A549 (cell line): ENCODE measurements around the gene LCOR. TPM values are rescaled to one million over a fixed set of nuclear protein-coding genes. Genes with fewer than 3 reads are reported as not detected.

Experiments used
- ATAC-seq, 2 experiments: fragments of 200-7000 bp in 1 of 2; fragments of >200 bp in 1 of 2; cut with Nextera tagmentation in 1 of 2; cut with Tn5 transposase in 1 of 2; 3 replicates each; pipeline versions ENCODE4 v1.8.0 to v1.9.1; 2018 to 2020; ENCODE audit warnings: mild to moderate bottlenecking in 1 of 2, moderate library complexity in 1 of 2
- CTCF ChIA-PET: fragments of 300-600 bp; sonication (Branson Sonifier 250); formaldehyde crosslinking; extraction: SDS; loops from one replicate; lab custom pipeline; 2021; ENCODE audit warnings: antibody characterized with exemption, inconsistent platforms; lab: Yijun Ruan, JAX
- POLR2A ChIA-PET: fragments of 350-600 bp; formaldehyde crosslinking; extraction: SDS; loops from one replicate; lab custom pipeline; 2021; ENCODE audit warnings: antibody characterized with exemption, inconsistent platforms; lab: Yijun Ruan, JAX
- DNase-seq, 2 experiments: peaks; one replicate each; pipeline versions ENCODE4 v3.0.0 to v3.0.0-alpha.2; 2011 to 2016; ENCODE audit warnings: low read depth in 1 of 2, low spot score in 1 of 2
- FAIRE-seq: peaks from 2 replicates; lab custom pipeline; 2011; peaks lifted over from hg19 to GRCh38; lab: Jason Lieb, UNC
- H3K27ac ChIP-seq, 2 experiments: fragments of >200 bp; sonication (Bioruptor Twin); formaldehyde crosslinking; 3 replicates each; pipeline ENCODE4 v1.5.1; 2016 to 2017
- H3K4me1 ChIP-seq: fragments of >200 bp; sonication (Bioruptor Twin); formaldehyde crosslinking; 3 replicates; pipeline ENCODE4 v1.6.1; 2016
- H3K4me2 ChIP-seq: fragments of >200 bp; sonication (Bioruptor Twin); formaldehyde crosslinking; 3 replicates; pipeline ENCODE4 v1.6.1; 2016
- H3K4me3 ChIP-seq: fragments of >200 bp; sonication (Bioruptor Twin); formaldehyde crosslinking; 3 replicates; pipeline ENCODE4 v1.5.1; 2016
- H3K9me3 ChIP-seq: fragments of >200 bp; sonication (Bioruptor Twin); formaldehyde crosslinking; 3 replicates; pipeline ENCODE4 v1.6.1; 2016
- BHLHE40 ChIP-seq: IDR thresholded peaks from 2 replicates; pipeline ENCODE4 v1.6.1; 2012; ENCODE audit warnings: low read depth, low read length, inconsistent platforms
- CBX2 ChIP-seq: fragments of 200-600 bp; sonication (generic); IDR thresholded peaks from 2 replicates; pipeline ENCODE4 v1.6.1; 2016; ENCODE audit warnings: low read depth, mild to moderate bottlenecking, borderline replicate concordance
- CBX8 ChIP-seq: fragments of 200-600 bp; sonication (generic); IDR thresholded peaks from 2 replicates; pipeline ENCODE4 v1.6.1; 2016
- E2F6 ChIP-seq: IDR thresholded peaks from 2 replicates; pipeline ENCODE4 v1.6.1; 2012; ENCODE audit warnings: low read depth, borderline replicate concordance
- ELK1 ChIP-seq: fragments of 150-350 bp; IDR thresholded peaks from 2 replicates; pipeline ENCODE4 v1.6.1; 2014; ENCODE audit warnings: low read depth, mild to moderate bottlenecking, low read length
- EP300 ChIP-seq, 2 experiments: fragments of >200 bp; sonication (Bioruptor Twin); formaldehyde crosslinking; IDR thresholded peaks; 2 replicates in 1 of 2; 3 replicates in 1 of 2; pipeline ENCODE4 v1.6.1; 2016 to 2017
- ESRRA ChIP-seq: fragments of 150-350 bp; IDR thresholded peaks from 2 replicates; pipeline ENCODE4 v1.6.1; 2014; ENCODE audit warnings: mild to moderate bottlenecking, low read length, borderline replicate concordance
- FOSL2 ChIP-seq, 2 experiments: fragments of 450-650 bp in 1 of 2; fragments of >200 bp in 1 of 2; sonication (Bioruptor Twin) in 1 of 2; formaldehyde crosslinking; IDR thresholded peaks; 2 replicates each; pipeline versions ENCODE4 v1.5.0 to v1.6.1; 2016 to 2020; ENCODE audit warnings: mild to moderate bottlenecking in 1 of 2, moderate library complexity in 1 of 2
- FOXS1 ChIP-seq: fragments of 250-450 bp; sonication (Bioruptor Pico); IDR thresholded peaks from 2 replicates; pipeline ENCODE4 v1.5.0; 2020; ENCODE audit warnings: mild to moderate bottlenecking, moderate library complexity
- GATA3 ChIP-seq: IDR thresholded peaks from 2 replicates; pipeline ENCODE4 v1.6.1; 2012; ENCODE audit warnings: borderline replicate concordance
- HDAC2 ChIP-seq: fragments of 200-600 bp; sonication (generic); IDR thresholded peaks from 2 replicates; pipeline ENCODE4 v1.6.1; 2016
- HES2 ChIP-seq: fragments of >200 bp; sonication (Bioruptor Twin); formaldehyde crosslinking; IDR thresholded peaks from 2 replicates; pipeline ENCODE4 v1.6.1; 2016
- HEYL ChIP-seq: fragments of 250-450 bp; sonication (Bioruptor Pico); IDR thresholded peaks from 2 replicates; pipeline ENCODE4 v1.8.0; 2021; ENCODE audit warnings: mild to moderate bottlenecking, moderate library complexity
- HOXB5 ChIP-seq: fragments of 250-450 bp; sonication (Bioruptor Pico); IDR thresholded peaks from 2 replicates; pipeline ENCODE4 v1.5.0; 2020; ENCODE audit warnings: mild to moderate bottlenecking, moderate library complexity
- JUN ChIP-seq, 2 experiments: fragments of >200 bp; sonication (Bioruptor Twin); formaldehyde crosslinking; IDR thresholded peaks; 2 replicates in 1 of 2; 3 replicates in 1 of 2; pipeline ENCODE4 v1.6.1; 2016 to 2017
- JUNB ChIP-seq: fragments of >200 bp; sonication (Bioruptor Twin); formaldehyde crosslinking; IDR thresholded peaks from 2 replicates; pipeline ENCODE4 v1.6.1; 2016
- KDM5A ChIP-seq: fragments of 200-600 bp; sonication (generic); IDR thresholded peaks from 2 replicates; pipeline ENCODE4 v1.6.1; 2016; ENCODE audit warnings: antibody characterized with exemption, mild to moderate bottlenecking
- MAZ ChIP-seq: fragments of 150-350 bp; IDR thresholded peaks from 2 replicates; pipeline ENCODE4 v1.6.1; 2014; ENCODE audit warnings: antibody characterized with exemption, low read depth, low read length, borderline replicate concordance
- MYC ChIP-seq: IDR thresholded peaks from 2 replicates; pipeline ENCODE4 v1.6.1; 2012; ENCODE audit warnings: mild to moderate bottlenecking, inconsistent platforms, low read length, improper control_type of control experiment, borderline replicate concordance
- NFE2L2 ChIP-seq: fragments of 150-350 bp; conservative IDR thresholded peaks from 2 replicates; pipeline ENCODE4 v1.6.1; 2014; ENCODE audit warnings: low read length
- NPAS2 ChIP-seq: fragments of 250-450 bp; sonication (Bioruptor Pico); IDR thresholded peaks from 2 replicates; pipeline ENCODE4 v1.8.0; 2022; ENCODE audit warnings: mild to moderate bottlenecking, moderate library complexity, borderline replicate concordance
- POLR2AphosphoS2 ChIP-seq: conservative IDR thresholded peaks from 2 replicates; pipeline ENCODE4 v1.6.1; 2012; ENCODE audit warnings: low read length, improper control_type of control experiment, inconsistent platforms
- RARB ChIP-seq: fragments of 250-450 bp; sonication (Bioruptor Pico); IDR thresholded peaks from 2 replicates; pipeline ENCODE4 v1.8.0; 2021; ENCODE audit warnings: mild to moderate bottlenecking, moderate library complexity
- REST ChIP-seq: fragments of 200-600 bp; sonication (generic); IDR thresholded peaks from 2 replicates; pipeline ENCODE4 v1.6.1; 2016; ENCODE audit warnings: antibody characterized with exemption, mild to moderate bottlenecking, moderate library complexity
- RFX5 ChIP-seq: fragments of 450-650 bp; IDR thresholded peaks from 2 replicates; pipeline ENCODE4 v1.7.1; 2014; ENCODE audit warnings: antibody characterized with exemption, mild to moderate bottlenecking, moderate library complexity
- TFCP2L1 ChIP-seq: fragments of 250-450 bp; sonication (Bioruptor Pico); IDR thresholded peaks from 2 replicates; pipeline ENCODE4 v1.5.0; 2021; ENCODE audit warnings: mild to moderate bottlenecking
- USF2 ChIP-seq: fragments of 450-650 bp; IDR thresholded peaks from 2 replicates; pipeline ENCODE4 v1.6.1; 2014; ENCODE audit warnings: antibody characterized with exemption
- ZFP36 ChIP-seq: fragments of 450-650 bp; IDR thresholded peaks from 2 replicates; pipeline ENCODE4 v1.6.1; 2014; ENCODE audit warnings: borderline replicate concordance; ENCODE audit not compliant: partially characterized antibody
- WGBS: methylation state at CpG from one replicate; pipeline ENCODE4 v1.1.6; 2017; ENCODE audit errors: missing lambda C conversion rate; 5-methylcytosine and 5-hydroxymethylcytosine counted together
- polyA plus RNA-seq, 4 experiments: library from polyadenylated mRNA; depleted of rRNA in 3 of 4; stranded (reverse); fragments of >200 nt; fragmentation: RNase III in 1 of 4; extraction: RNeasy Plus Mini Kit Qiagen cat#74134 plus additional on column Dnase treatment in 1 of 4; gene quantifications; 2 replicates in 3 of 4; 3 replicates in 1 of 4; pipeline ENCODE4 v1.2.3, GENCODE V29; 2011 to 2017

Gene LCOR
- polyA plus RNA-seq, 2 of the 4 experiments (the other 2 are of a cell fraction), result 4.8 to 17.6 TPM

GRCh38 chr10:96921655-96922054, 89.6 kb downstream of the LCOR start:
- Histone ChIP-seq H3K4me2 (no peak overlapping the region), H3K4me3 (no peak overlapping the region), H3K9me3 (no peaks in the 10 kb centered on the region), H3K4me1 (no peaks in the 10 kb centered on the region), H3K27ac (no peak overlapping the region)
- 96% methylated on average over 4 of the region's 4 CpGs for WGBS
- ATAC-seq, result no peak
- TF ChIP-seq ESRRA (no peak), CBX8 (no peak), POLR2AphosphoS2 (no peak), HOXB5 (CRISPR knock-in tag) (no peak), RARB (CRISPR knock-in tag) (no peak), REST (no peak), USF2 (no peak), NFE2L2 (no peak), HDAC2 (no peak), FOXS1 (CRISPR knock-in tag) (no peak)
- FAIRE-seq, result no peak
- no peak for DNase-seq
- ChIA-PET POLR2A (no interaction called here), CTCF (interaction anchor here (1.2 kb wide), 1 partner anchor 13 kb away, joined by 3 read pairs; no protein-coding TSS in a partner anchor)

GRCh38 chr10:96922978-96923948, 91.2 kb downstream of the LCOR start:
- CTCF ChIA-PET, result interaction anchor here (0.7 to 1.4 kb wide), 2 partner anchors 12 to 287 kb away, joined by 3 to 6 read pairs; no protein-coding TSS in a partner anchor
- TF ChIP-seq ELK1 (no peak), E2F6 (no peak), TFCP2L1 (no peak), CBX2 (no peak), MAZ (no peak), MYC (no peak), EP300 (IDR thresholded peaks at IDR 0.05) (no peak), RFX5 (no peak), JUNB (no peak), NPAS2 (CRISPR knock-in tag) (no peak), BHLHE40 (no peak), HES2 (no peak), JUN (IDR thresholded peaks at IDR 0.05) (no peak), FOSL2 (IDR thresholded peaks at IDR 0.05) (no peak), FOSL2 (CRISPR knock-in tag; IDR thresholded peaks at IDR 0.05) (no peak), ZFP36 (no peak), CBX8 (no peak), ESRRA (no peak), HEYL (CRISPR knock-in tag) (no peak), GATA3 (no peak), KDM5A (no peak)
- TF ChIP-seq, all 56 proteins: peak for 0
- H3K9me3 ChIP-seq, result no peaks in the 10 kb centered on the region
- ATAC-seq (no peak), DNase-seq (no peak), FAIRE-seq (no peak)
- no peak overlapping the region for H3K4me2 ChIP-seq
- POLR2A ChIA-PET, result no interaction called here
- no peak overlapping the region for H3K27ac ChIP-seq
- no peak overlapping the region for H3K4me3 ChIP-seq
- WGBS, result 87% methylated on average over 3 of the region's 3 CpGs
- H3K4me1 ChIP-seq, result no peaks in the 10 kb centered on the region
